ENCODE measurements around the gene MMP10.

Gene MMP10

DNA sequence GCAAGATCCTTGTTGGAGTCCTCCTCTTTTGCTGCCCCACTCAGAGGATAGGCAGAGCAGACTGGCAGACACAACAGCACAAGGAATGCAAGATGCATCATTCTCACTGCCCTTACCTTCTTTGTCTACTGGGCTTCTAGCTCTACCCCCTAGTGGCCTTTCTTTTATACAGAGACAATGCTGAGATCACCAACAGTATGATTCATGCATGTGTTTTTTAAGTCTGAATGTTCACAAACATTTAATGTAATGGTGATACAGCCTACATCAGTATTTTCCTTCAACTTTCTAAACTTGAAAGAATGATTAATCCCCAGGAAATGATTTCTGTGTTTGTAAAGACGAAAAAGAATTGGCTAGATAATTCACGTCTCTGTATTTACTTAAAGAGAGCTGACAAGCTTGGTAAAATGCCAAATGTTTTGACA is at the start of gene MMP10:
TSS of gene MMP10 (minus strand) at position 138 of the 428 bp plus-strand sequence. CDS start at position 101, 37 bp downstream.
- no peak for DNase-seq

DNA sequence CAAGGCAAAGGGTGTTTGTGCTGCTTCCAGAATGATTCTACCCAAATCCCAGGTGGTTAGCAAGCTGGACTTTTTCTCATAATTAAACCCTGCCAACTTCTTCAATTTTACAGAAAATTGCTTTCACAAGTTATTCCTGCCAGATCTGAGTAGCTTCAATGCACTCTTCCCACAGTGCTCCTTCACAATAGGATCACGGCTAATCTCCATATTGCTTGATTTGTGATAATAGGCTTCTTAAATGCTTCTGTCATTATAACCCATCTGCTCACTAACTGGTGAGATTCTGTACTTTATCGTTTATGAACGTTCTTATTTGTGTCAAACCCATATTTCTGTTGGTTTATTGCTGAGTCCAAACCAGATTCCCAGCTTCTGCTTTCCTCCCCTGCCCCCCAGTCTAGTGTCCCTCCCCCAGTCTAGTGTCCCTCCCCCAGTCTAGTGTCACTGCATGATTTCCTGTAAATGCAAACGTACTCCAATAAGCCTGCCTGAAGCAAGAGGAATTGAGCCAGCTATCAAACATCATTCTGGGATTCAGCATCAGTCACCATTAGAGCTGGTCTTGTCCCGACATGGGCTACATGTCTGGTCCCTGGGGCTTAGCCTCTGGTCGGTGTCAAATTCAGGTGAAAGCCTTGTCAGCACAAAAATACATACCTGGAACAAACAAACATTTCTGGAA is 49.0 kb upstream of the MMP10 start:
- DNase-seq: no peak

DNA sequence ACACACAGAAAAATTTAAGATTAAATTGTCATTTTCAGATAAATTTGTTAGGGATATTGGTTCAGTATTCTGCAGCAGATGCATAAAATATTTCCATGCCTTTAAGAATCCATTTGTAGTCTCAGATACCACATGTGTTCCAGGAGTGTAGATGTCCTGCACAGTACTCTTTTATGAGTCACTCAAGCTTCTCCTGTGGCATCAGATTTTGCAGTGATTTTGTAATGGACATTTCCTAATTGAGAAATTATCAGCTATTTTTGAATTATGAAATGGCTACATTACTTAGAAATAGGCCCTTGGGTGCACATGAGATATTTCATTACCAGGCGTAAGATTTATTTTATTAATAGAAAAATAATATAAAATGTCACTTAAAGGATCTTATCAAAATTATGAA is 44.1 kb upstream of the MMP10 start:
- no peak for DNase-seq

DNA sequence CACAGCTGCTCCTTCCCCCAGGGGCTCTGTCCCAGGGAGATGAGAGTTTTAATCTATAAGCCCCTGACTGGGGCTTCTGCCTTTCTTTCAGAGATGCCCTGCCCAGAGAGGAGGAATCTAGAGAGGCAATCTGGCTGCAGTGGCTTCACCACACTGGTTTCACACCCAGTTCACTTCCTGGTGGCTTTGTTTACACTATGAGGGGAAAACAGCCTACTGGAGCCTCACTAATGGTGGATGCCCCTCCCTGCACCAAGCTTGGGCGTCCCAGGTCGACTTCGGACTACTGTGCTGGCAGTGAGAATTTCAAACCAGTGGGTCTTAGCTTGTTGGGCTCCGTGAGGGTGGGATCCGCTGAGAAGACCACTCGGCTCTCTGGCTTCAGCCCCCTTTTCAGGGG is 39.1 kb upstream of the MMP10 start:
- DNase-seq: no peak

DNA sequence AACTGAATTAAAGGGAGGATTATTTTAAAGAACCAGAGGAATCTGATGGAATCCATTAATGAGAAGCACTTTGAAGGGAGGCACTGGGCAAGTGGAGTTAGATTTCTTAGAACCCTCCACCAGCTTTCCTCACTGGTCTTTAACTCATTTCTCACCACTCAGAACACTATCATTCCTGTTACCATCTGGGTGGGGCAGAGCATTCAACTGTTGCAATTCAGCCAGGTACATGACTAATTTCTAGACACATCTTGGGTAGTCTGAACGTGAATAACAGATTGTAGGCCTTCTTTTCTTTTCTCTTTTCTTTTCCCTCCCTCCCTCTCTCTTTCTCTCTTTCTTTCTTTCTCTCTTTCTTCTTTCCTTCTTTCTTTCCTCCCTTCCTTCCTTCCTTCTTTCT is 33.1 kb upstream of the MMP10 start:
- no peak for DNase-seq

DNA sequence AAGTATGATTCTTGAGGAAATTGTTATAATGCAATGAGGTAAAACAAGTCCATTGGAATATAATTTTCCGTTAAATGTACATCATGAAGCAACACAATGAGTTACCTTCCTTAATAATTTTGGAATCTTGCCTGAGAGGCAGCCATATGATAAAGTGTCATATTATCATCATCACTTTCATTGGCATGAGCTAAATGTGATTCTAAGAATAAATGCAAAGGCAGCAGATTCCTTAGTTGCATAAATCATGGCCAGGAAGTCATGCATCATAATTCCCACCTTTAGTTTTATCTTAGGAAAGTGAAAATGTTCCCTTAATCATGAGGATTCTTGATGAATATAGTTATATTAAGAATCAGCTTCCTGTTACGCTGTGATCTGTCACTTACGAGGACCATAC is 31.8 kb upstream of the MMP10 start:
- no peak for DNase-seq

DNA sequence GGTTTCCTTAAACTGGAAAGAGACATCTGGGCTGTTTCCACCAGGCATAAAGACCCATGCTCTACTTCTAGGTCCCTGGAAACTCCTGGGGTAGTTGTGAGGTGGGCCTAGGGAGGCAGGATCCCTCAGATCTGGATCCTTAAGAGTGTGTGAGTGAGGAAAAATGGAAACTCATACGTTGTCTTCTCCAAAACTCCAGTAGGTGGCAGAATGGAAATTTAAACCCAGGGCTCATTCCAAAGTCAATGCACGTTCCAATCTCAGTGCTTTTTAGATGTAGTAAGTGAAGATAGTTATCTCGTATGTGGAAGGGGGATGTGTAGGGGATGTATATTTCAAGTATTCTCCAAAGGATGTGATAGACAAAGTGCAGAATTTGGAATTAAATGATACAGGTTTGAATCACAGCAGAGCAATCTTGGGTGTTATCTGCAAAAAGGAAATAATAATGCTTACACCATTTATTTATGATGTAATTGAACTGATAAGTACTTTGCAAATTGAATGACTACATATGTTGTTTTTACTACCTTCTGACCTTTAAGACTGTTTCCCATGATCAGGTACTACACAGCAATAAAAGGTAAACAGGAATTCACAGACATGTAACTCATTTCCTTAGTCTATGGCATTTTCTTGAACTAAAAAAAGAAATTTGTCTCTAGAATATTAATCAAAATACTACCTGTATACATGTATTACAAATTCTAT is 30.7 kb upstream of the MMP10 start:
- no peak for DNase-seq

DNA sequence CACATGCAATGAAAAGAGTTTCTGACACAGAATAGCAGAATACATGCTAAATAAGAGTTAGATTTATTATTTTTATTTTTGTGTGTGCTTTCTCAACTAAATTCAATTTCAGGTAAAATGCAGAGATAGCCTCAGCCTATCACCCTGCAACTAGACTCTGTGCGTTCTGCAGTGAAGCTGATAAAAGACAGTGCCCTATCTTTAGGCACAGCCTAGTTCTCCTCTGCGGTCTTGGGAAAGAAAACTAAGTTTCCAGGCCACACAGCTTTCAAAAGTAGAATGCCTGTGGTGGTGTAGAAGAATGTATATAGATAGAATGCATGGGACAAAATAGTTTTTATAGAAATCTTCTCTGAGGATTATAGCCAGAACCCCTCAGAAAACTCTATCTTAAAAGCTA is 29.5 kb upstream of the MMP10 start:
- no peak for DNase-seq

DNA sequence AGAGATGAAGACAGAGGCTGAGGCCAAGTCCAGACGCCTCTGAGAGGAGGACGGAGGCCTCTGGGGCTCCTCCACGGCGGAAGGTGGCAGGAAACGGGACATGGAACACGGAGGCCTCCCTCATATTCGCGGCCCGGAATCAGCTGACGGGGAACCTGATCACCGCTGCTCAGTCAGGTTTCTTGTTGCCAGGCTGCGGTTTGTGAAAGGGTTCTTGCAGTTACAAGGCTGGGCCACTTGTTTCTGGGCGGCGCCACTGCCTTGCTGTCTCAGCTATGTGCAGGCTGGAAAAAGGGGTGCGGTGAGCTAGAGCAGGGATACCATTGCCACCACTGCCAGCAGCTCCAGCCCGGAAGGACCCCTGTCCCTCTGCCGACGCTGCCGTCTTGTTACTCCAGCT is 27.5 kb upstream of the MMP10 start:
- no peak for DNase-seq

DNA sequence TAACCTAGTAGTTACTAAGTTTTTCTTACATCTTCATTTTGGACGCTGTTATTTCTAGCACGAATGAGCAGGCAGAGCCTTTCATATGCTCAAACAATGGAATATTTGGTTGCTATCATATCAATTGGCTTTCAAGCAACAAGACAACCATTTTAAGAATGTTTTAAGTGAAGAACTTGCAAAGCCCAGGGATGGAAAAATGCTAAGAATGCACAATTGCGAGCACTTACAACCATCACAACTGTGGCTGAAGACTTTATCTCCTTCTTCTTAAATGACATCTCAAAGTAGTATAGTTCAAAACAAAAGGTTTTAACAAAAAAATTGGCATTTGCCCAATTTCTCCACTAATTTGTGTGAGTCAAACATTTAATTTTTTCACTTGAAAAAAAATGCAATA is 25.9 kb upstream of the MMP10 start:
- no peak for DNase-seq

DNA sequence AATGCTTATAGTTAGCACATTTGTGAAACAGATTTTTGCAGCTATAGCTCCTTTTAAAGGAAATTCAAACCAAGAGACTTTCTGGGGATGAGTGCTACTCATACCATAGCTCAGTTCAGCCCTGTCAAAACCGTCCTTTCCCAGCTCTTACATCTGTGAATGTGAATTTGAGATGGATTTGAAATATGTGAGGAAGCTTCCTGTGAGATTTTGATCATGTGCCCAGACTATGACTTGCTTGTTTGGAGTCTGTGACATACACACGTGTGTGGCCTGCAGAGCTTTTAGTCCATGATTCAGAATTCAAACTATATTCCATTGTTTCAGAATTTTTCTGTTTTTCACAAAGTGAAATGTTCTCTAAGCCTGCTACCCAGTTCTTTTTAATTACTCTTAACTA is 21.9 kb upstream of the MMP10 start:
- DNase-seq: no peak

DNA sequence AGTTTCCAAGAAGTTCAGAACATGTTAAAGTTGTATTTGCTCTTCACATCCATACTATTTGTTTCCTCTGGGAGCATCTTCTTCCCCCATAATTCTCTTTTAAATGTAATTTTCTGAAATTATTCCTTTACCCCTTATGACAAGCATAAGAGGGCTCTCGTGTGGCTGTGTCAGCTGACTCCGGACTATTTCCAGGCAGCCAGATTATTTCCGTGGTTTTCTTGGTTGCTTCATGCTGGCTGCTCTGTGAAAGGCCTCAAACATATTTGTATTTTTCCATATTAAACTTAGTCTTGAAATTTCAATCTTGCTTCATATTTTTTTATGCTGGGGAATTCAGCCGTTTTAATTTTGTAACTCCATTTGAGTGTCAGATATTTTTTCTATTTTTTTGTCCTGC is 20.3 kb upstream of the MMP10 start:
- no peak for DNase-seq

DNA sequence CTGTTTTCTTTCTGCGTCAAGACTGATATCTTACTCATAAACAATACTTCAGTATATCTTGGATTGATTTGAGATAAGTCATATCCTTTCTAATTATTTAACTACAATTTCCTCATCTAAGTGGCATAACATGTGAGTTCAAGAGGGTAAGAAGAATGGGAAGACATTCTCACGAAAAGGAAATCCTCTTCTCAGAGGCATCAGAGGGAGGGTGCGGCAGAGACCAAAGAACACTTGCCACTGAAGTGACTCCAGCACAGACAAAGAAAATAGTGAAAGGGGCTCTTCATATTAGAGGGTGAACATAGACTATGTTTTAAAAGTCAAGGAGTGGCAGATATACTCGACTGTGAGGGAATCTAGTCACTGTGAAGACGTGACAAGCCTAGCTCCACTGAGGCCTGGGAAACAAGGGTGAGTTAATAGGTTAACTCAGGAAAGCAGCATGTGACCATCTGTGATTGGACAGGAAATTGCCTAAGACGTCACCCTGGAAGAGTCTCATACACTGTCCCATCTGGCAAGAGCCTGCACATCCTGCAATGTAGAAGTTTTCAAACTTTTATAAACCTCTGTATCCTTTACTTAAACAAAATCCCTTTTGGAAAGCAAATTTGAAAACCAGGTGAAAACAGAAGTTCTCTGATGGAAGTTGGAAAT is 19.4 kb upstream of the MMP10 start:
- DNase-seq: no peak

DNA sequence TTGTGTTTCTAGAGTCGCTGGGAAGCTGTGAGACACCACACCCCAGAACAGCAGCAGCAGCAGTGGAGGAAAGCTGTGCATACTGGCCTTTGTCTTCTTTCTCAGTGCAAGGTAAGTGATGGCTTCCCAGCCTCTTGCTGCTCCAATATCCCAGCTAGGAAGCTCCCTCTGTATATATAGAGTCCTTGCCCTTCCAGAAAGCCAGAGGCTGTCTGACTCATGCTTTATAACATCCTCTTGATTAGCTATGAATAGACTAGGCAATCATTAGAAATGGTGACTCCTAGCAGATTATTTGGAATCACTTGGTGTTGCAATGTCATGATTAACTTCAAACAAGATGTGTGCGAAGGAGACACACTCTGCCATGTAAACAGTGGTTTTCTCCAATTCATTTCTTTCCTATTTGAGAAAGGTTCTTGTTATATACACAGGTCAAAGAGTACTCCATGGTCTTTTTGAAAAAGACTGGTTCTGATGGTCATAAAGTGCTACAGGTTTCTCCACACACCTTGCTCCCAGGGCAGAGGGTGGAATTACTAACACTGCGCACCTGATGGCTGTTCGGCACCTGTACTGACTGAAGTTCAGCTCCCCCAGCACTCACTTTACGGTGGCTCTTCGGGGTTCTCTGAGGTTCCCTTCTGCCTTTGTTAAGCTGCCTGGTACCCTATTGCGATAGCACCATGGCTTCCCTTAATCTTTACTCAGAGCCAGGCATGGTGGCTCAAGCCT is 17.8 kb upstream of the MMP10 start, which contains the start of gene MMP1:
TSS of gene MMP1 (minus strand) at position 149 of the 735 bp plus-strand sequence. CDS start at position 81, 68 bp downstream.
- DNase-seq: no peak

DNA sequence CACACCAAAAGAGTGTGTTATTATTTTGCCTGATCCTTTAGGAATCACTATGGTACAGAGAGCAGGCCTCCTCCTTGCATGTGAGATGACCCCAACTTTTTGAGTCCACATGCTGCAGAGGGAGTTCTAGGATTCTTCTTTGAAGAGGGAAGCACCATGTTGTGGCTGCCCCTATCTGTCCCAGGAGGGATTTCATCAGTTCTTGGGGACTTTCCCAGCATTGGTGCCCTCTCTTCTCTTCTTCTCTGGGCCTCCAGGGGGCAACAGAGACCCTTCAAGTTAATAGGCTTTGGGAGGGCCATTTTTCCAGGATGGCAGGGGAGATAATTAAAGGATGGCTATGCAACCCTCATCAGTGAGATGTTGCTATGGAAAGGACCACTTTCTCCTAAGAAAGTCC is 14.0 kb upstream of the MMP10 start:
- DNase-seq: no peak

DNA sequence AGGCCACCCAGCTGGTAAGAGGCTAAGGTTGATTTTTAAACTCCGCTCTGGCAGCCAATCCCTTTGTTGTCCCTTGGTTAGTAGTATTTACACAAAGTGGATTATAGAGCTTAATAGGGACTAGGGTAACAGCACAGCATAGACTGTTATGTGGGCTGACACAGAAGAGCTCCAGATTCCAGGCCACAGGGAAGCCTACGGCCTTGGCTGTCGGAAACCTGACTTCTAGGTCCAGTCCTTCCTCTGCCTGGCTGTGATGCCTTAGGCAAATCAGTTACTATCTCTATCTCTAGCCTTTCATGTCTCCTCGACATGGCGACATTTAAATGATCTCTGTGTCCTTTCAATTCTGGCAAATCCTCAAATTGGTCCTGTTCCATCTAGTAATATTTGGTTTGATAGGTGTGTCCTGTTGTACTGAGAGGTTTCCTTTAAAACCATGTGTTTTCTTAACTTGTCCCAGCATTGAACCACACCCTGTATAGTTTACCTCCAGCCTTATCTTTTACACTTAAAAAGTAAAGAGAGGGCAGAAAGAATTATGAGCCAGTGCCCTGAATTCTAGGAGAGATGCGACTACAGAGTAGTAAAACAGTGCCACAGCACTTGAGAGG is 13.4 kb upstream of the MMP10 start:
- no peak for DNase-seq

DNA sequence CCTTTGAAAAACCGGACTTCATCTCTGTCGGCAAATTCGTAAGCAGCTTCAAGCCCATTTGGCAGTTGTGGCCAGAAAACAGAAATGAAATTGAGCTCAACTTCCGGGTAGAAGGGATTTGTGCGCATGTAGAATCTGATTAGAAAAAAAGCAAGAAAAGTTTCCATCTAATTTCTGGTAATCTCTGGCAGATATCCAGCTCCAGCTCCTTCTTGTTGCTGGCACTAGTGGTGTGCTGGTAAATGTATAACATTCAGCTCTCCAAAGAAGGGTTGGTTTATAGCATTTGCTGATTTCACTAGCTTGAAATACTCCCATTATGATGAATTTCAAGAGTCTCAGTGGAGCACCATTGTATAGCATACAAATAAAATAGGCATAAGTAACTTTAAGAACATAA is 12.2 kb upstream of the MMP10 start:
- no peak for DNase-seq

DNA sequence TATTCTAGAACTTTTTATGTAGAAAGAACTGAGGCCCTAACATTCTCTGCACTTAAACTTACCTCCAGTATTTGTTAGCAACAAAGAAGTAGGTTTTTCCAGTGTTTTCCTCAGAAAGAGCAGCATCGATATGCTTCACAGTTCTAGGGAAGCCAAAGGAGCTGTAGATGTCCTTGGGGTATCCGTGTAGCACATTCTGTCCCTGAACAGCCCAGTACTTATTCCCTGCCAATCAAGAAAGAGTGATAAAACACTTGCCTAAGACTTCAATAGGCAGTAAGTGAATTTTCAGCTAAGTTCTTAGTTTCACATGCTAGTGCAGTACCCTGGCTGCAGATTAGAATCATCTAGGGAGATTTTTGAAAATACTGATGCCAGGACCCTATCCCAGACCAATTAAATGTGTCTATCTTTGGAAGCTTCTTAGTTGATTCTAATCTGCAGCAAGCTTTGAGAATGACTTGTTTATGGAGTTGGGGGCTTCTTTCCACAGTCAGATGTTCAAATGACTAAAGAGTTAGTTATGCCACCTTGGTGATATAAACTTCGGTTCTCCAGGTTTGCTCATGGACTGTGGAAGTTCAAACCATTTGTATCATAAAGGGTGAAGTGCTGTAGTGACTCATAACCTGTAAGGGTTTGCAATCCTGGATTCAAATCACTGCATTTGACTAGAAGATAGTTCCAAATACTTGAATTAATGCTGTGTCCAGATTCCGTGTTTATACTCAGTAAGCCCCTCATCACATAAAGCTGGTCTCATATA is 11.0 kb upstream of the MMP10 start:
- no peak for DNase-seq

DNA sequence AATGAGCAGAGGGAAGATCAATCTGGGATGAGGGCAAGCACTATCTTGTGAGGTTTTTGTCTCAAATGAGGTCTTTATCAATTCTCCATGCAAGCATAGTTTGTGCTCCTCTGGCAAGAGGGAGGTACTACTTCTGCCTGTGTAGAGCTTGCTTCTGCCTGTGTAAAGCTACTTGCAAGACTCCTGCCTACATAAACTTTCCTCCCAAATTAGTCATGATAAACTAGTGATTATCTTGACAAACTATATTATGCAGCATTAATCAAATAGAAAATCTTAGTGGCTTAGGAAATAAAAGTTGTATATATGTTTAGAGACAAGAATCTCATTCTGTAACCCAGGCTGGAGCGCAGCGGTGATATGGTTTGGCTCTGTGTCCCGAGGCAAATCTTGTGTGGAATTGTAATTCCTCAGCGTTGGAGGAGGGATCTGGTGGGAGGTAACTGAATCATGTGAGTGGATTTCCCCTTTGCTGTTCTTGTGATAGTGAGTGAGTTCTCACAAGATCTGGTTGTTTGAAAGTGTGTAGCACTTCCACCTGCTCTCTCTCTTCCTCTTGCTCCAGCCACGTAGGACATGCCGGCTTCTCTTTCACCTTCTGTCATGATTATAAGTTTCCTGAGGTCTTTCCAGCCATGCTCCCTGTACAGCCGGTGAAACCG is 8.0 kb upstream of the MMP10 start:
- no peak for DNase-seq

DNA sequence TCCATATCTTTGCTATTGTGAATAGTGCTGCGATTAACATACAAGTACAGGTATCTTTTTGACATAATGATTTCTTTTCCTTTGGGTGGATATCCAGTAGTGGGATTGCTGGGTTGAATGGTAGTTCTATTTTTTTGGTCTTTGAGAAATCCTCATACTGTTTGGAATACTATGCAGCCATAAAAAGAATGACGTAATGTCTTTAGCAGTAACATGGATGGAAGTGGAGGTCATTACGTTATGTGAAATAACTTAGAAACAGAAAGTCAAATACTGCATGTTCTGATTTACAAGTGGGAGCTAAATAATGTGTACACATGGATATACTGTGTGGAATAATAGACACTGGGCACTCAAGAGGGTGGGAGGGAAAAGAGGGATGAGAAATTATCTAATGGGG is 4.0 kb upstream of the MMP10 start:
- no peak for DNase-seq

DNA sequence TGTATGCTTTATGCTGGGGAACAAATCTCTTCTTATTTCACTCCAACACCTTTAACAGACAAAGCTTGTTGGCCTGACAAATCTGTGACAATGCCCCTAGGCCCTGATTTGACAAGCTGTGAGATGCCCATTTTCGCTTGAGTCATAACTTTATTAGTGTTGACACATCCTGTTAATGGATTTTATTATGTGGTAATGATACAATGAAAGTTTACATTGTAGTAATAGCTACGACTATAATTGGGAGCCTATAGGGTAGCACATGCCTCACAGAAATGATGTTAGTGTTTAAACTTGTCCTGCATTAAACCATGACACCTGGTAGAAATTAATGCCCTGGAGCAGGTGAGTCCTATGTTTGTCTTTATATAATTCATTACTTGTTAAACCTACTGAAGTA is 3.3 kb upstream of the MMP10 start:
- no peak for DNase-seq

DNA sequence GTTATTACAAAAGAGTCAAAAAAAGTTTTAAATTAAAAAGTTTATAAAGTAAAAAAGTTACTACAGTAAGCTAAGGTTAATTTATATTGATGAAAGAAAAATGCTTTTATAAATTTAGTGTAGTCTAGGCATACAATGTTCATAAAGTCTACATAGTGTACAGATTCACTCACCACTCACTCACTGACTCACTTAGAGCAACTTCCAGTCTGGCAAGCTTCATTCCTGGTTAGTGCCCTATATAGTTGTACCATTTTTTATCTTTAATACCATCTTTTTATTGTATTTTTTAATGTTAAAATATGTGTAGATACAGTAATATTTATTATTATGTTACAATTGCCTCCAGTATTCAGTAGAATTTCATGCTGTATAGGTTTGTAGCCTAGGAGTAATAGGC is 2.6 kb upstream of the MMP10 start:
- DNase-seq: no peak
